ENCODE results near the gene GLOD5. TPM values are rescaled to one million over a fixed set of nuclear protein-coding genes. Genes with fewer than 3 reads are reported as not detected.
A peak's percentile ranks its signal among the peaks of the same experiment; 100 is the strongest.

The GLOD5 gene
- total and polyA plus RNA-seq, 9 of the 15 experiments (the other 6 are each of a cell fraction or from before 2014, with no cell fraction given): 0.27 to 4.4 (median 2.2) TPM

- TF ChIP-seq E2F4 (CRISPR knock-in tag; IDR thresholded peaks at IDR 0.05; ENCODE audit: low read depth) (0 out of 2 replicates have a peak, but pooled peaks have one; percentile 30), HNRNPH1 (optimal IDR thresholded peaks at IDR 0.05; ENCODE audit: low read depth, low read length) (no peak), BHLHE40 (IDR thresholded peaks at IDR 0.05; ENCODE audit: low read length) (peak; percentile 64), CEBPG (CRISPR knock-in tag; IDR thresholded peaks at IDR 0.05) (no peak), CEBPG (tag; conservative IDR thresholded peaks at IDR 0.05 in 1 of 2, IDR thresholded peaks at IDR 0.05 in 1 of 2) (no peak), ZNF79 (CRISPR knock-in tag; IDR thresholded peaks at IDR 0.05; ENCODE audit: low read depth) (no peak), RCOR1 (IDR thresholded peaks at IDR 0.05; ENCODE audit: borderline replicate concordance in 1 of 2, low read depth in 2 of 2, low read length in 2 of 2) (no peak), ESRRB (CRISPR knock-in tag; IDR thresholded peaks at IDR 0.05; ENCODE audit: borderline replicate concordance) (no peak), ZNF717 (CRISPR knock-in tag; IDR thresholded peaks at IDR 0.05) (no peak), CBX3 (IDR thresholded peaks at IDR 0.05; ENCODE audit: borderline replicate concordance in 1 of 2, low read length in 2 of 2) (no peak), KAT8 (IDR thresholded peaks at IDR 0.05; ENCODE audit: low read depth) (no peak), SMARCA5 (IDR thresholded peaks at IDR 0.05) (no peak), ZNF24 (IDR thresholded peaks at IDR 0.05) (no peak), PPARD (CRISPR knock-in tag; IDR thresholded peaks at IDR 0.05) (no peak), ZBTB5 (IDR thresholded peaks at IDR 0.05) (no peak), FOXP1 (CRISPR knock-in tag; IDR thresholded peaks at IDR 0.05) (no peak), ARID4B (CRISPR knock-in tag; IDR thresholded peaks at IDR 0.05) (peak; percentile 97), ZNF512 (tag; IDR thresholded peaks at IDR 0.05) (no peak), ZNF583 (CRISPR knock-in tag; IDR thresholded peaks at IDR 0.05) (no peak), ZNF384 (IDR thresholded peaks at IDR 0.05; ENCODE audit: low read depth, low read length) (no peak)
These were observed 39.9 kb downstream of the GLOD5 start, which contains the start of gene HDAC6 (continued) for GRCh38 chrX:48801280-48802088.
